Smooth muscle cell (in vitro differentiated cells): ENCODE results near the gene SOX8. TPM values are rescaled to one million over a fixed set of nuclear protein-coding genes. Genes with fewer than 3 reads are reported as not detected.

Source experiments
- DNase-seq: peaks from one replicate; lab custom pipeline; 2025; ENCODE audit not compliant: unreplicated experiment; lab: John Stamatoyannopoulos, UW
- H2AFZ ChIP-seq: fragments of 200-600 bp; sonication (generic); 2 replicates; pipeline ENCODE4 v1.6.0; 2016; ENCODE audit warnings: antibody characterized with exemption, low read depth, mild to moderate bottlenecking
- H3F3A ChIP-seq: fragments of 200-600 bp; sonication (generic); 2 replicates; pipeline ENCODE4 v1.6.0; 2017; ENCODE audit warnings: antibody characterized with exemption, low read depth
- H3K27ac ChIP-seq: fragments of 200-600 bp; sonication (generic); 2 replicates; pipeline ENCODE4 v1.5.1; 2016; ENCODE audit warnings: low read depth, mild to moderate bottlenecking
- H3K27me3 ChIP-seq: fragments of 200-600 bp; sonication (generic); 2 replicates; pipeline ENCODE4 v1.6.1; 2016; ENCODE audit warnings: low read depth, mild to moderate bottlenecking
- H3K36me3 ChIP-seq: fragments of 200-600 bp; sonication (generic); 2 replicates; pipeline ENCODE4 v1.5.1; 2016; ENCODE audit warnings: low read depth
- H3K4me1 ChIP-seq: fragments of 200-600 bp; sonication (generic); 2 replicates; pipeline ENCODE4 v1.5.1; 2016; ENCODE audit warnings: low read depth
- H3K4me2 ChIP-seq: fragments of 200-600 bp; sonication (generic); 2 replicates; pipeline ENCODE4 v1.6.0; 2016; ENCODE audit warnings: mild to moderate bottlenecking
- H3K4me3 ChIP-seq: fragments of 200-600 bp; sonication (generic); 2 replicates; pipeline ENCODE4 v1.5.1; 2016; ENCODE audit warnings: mild to moderate bottlenecking
- H3K79me2 ChIP-seq: fragments of 200-600 bp; sonication (generic); 2 replicates; pipeline ENCODE4 v1.6.0; 2016; ENCODE audit warnings: low read depth, mild to moderate bottlenecking
- H3K9ac ChIP-seq: fragments of 200-600 bp; sonication (generic); 2 replicates; pipeline ENCODE4 v1.6.0; 2016; ENCODE audit warnings: low read depth
- H3K9me3 ChIP-seq: fragments of 200-600 bp; sonication (generic); replicated peaks from 2 replicates; pipeline ENCODE4 v1.5.1; 2016; ENCODE audit warnings: low read depth
- H4K20me1 ChIP-seq: fragments of 200-600 bp; sonication (generic); 2 replicates; pipeline ENCODE4 v1.6.0; 2016; ENCODE audit warnings: low read depth
- WGBS: methylation state at CpG from one replicate; pipeline ENCODE4 v1.1.7; 2016; ENCODE audit warnings: low lambda C conversion rate; 5-methylcytosine and 5-hydroxymethylcytosine counted together
- polyA plus RNA-seq: library from polyadenylated mRNA; unstranded; fragments of >200 nt; fragmentation: Nextera tagmentation; extraction: Ambion mirVana; gene quantifications from 2 replicates; pipeline ENCODE4 v1.2.1, GENCODE V29; 2016
- total RNA-seq: library from RNA; depleted of rRNA; stranded (reverse); fragments of >200 nt; gene quantifications from 2 replicates; pipeline ENCODE4 v1.2.3, GENCODE V29; 2014
- TF ChIP-seq, protein P1 (sequence below): fragments of 200-600 bp; sonication (generic); IDR thresholded peaks from 2 replicates; pipeline ENCODE4 v1.5.1; 2017; ENCODE audit warnings: borderline replicate concordance, mild to moderate bottlenecking, antibody characterized with exemption; ENCODE audit not compliant: insufficient read depth, poor library complexity, severe bottlenecking

The SOX8 gene
- total and polyA plus RNA-seq, 2 experiments from 2014 or later: 1.8 to 3.5 TPM

DNA sequence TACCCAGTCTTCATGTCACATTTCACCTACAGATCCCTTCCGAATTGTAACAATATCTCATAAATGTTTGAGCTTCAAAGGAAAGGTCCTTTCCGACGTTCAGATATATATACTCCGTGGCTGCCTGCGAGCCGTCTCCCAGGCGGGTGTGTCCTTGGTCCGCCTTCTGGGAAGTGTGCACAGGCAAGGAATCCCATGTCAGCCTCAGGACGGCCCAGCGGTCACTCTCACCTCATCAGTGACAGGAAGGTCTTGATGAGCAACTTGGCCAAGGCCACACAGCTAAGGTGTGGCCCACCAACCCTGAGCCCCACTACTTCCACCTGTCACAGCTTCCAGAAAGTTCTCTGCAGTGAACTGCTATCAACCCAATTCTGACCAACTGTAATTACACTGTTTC is 15.1 kb upstream of the SOX8 start:
- no peaks in the 10 kb centered on the region for H4K20me1 ChIP-seq
- WGBS: 96% methylated on average over 10 of the region's 10 CpGs
- no peak overlapping the region for H3K27ac ChIP-seq
- H3K4me2 ChIP-seq: no peak overlapping the region
- H3K9me3 ChIP-seq: no peaks in the 10 kb centered on the region
- H3K4me3 ChIP-seq: no peak overlapping the region
- no peaks in the 10 kb centered on the region for H3K27me3 ChIP-seq
- H3K4me1 ChIP-seq: peaks cover 19% of the 10 kb centered on the region
- no peak overlapping the region for H2AFZ ChIP-seq
- H3K36me3 ChIP-seq: no peaks in the 10 kb centered on the region
- peaks cover 13% of the 10 kb centered on the region for H3F3A ChIP-seq
- H3K79me2 ChIP-seq: no peaks in the 10 kb centered on the region
- no peak for DNase-seq
- TF ChIP-seq, protein P1, sequence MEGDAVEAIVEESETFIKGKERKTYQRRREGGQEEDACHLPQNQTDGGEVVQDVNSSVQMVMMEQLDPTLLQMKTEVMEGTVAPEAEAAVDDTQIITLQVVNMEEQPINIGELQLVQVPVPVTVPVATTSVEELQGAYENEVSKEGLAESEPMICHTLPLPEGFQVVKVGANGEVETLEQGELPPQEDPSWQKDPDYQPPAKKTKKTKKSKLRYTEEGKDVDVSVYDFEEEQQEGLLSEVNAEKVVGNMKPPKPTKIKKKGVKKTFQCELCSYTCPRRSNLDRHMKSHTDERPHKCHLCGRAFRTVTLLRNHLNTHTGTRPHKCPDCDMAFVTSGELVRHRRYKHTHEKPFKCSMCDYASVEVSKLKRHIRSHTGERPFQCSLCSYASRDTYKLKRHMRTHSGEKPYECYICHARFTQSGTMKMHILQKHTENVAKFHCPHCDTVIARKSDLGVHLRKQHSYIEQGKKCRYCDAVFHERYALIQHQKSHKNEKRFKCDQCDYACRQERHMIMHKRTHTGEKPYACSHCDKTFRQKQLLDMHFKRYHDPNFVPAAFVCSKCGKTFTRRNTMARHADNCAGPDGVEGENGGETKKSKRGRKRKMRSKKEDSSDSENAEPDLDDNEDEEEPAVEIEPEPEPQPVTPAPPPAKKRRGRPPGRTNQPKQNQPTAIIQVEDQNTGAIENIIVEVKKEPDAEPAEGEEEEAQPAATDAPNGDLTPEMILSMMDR: no peak
- no peak overlapping the region for H3K9ac ChIP-seq

DNA sequence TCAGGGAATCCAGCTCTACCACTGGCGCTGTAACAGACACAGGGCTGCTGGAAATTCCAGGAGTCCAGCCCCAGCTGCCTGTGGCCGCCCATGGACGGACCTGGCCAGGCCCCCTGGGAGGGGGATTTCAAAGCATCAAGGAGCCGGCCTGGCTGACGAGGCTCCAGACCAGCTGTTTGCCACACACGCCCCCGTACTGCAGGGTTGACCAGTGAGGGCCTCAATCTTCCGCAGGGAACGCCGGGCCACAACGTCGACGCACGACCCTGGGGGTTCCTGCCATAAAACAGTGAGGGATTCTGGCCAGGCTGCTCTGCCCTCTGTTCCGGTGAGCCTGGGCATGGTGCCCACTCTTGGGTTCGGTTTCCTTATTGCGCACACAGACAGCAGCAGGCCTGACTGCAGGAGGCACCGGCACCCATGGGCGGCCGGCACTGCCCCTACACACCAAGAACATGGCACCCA is 14.5 kb upstream of the SOX8 start:
- Histone ChIP-seq H4K20me1 (no peaks in the 10 kb centered on the region), H3K27ac (no peak overlapping the region), H3K4me2 (no peak overlapping the region), H3K27me3 (no peaks in the 10 kb centered on the region), H3K79me2 (no peaks in the 10 kb centered on the region), H2AFZ (no peak overlapping the region), H3K4me1 (peaks cover 19% of the 10 kb centered on the region), H3K9me3 (no peaks in the 10 kb centered on the region), H3K36me3 (no peaks in the 10 kb centered on the region), H3F3A (peaks cover 13% of the 10 kb centered on the region), H3K4me3 (no peak overlapping the region), H3K9ac (no peak overlapping the region)
- WGBS: 97% methylated on average over 20 of the region's 20 CpGs
- TF ChIP-seq, protein P1: no peak
- no peak for DNase-seq

- no peaks in the 10 kb centered on the region for H3K79me2 ChIP-seq
- 92% methylated on average over 41 of the region's 41 CpGs for WGBS
- TF ChIP-seq, protein P1: no peak
- peaks cover 13% of the 10 kb centered on the region for H3F3A ChIP-seq
- no peak overlapping the region for H3K27ac ChIP-seq
- no peak overlapping the region for H2AFZ ChIP-seq
- DNase-seq: no peak
- H3K4me2 ChIP-seq: peak overlapping the region; percentile 91
- H3K36me3 ChIP-seq: no peaks in the 10 kb centered on the region
- H3K9me3 ChIP-seq: no peaks in the 10 kb centered on the region
- H4K20me1 ChIP-seq: no peaks in the 10 kb centered on the region
- no peak overlapping the region for H3K9ac ChIP-seq
- no peaks in the 10 kb centered on the region for H3K27me3 ChIP-seq
- no peak overlapping the region for H3K4me3 ChIP-seq
- H3K4me1 ChIP-seq: peaks cover 19% of the 10 kb centered on the region
Observed at GRCh38 chr16:967546-968295, 13.8 kb upstream of the SOX8 start.

GRCh38 chr16:968620-969019 is 12.9 kb upstream of the SOX8 start:
- H3K9me3 ChIP-seq: no peaks in the 10 kb centered on the region
- H3K27ac ChIP-seq: peak overlapping the region; percentile 42
- no peak overlapping the region for H2AFZ ChIP-seq
- H3K36me3 ChIP-seq: no peaks in the 10 kb centered on the region
- peak overlapping the region; percentile 91 for H3K4me2 ChIP-seq
- no peaks in the 10 kb centered on the region for H3K27me3 ChIP-seq
- peak overlapping the region; percentile 13 for H3K4me3 ChIP-seq
- TF ChIP-seq, protein P1: no peak
- no peak overlapping the region for H3K9ac ChIP-seq
- WGBS: 17% methylated on average over 8 of the region's 8 CpGs
- DNase-seq: no peak
- H3K4me1 ChIP-seq: peaks cover 19% of the 10 kb centered on the region
- peaks cover 13% of the 10 kb centered on the region for H3F3A ChIP-seq
- no peaks in the 10 kb centered on the region for H3K79me2 ChIP-seq
- H4K20me1 ChIP-seq: no peaks in the 10 kb centered on the region
